BE2C (cell line): Measurements from ENCODE around the gene GRXCR1.

Experiments used
- DNase-seq: peaks from one replicate; pipeline ENCODE4 v3.0.0-alpha.2; 2020
- H3K27me3 ChIP-seq: fragments of 250-450 bp; sonication (Bioruptor Pico); 2 replicates; pipeline ENCODE4 v1.5.1; 2020; ENCODE audit warnings: mild to moderate bottlenecking
- H3K36me3 ChIP-seq: fragments of 250-450 bp; sonication (Bioruptor Pico); 2 replicates; pipeline ENCODE4 v1.5.1; 2020; ENCODE audit warnings: mild to moderate bottlenecking
- H3K4me1 ChIP-seq: fragments of 250-450 bp; sonication (Bioruptor Pico); 2 replicates; pipeline ENCODE4 v1.5.1; 2020
- H3K4me3 ChIP-seq: 2 replicates; pipeline ENCODE4 v1.5.1; 2011; ENCODE audit warnings: low read depth, low read length
- H3K9me3 ChIP-seq: fragments of 250-450 bp; sonication (Bioruptor Pico); 2 replicates; pipeline ENCODE4 v1.5.1; 2020
- CTCF ChIP-seq: IDR thresholded peaks from 2 replicates; pipeline ENCODE4 v1.5.1; 2012; ENCODE audit warnings: mild to moderate bottlenecking, low read depth, low read length

The GRXCR1 gene

DNA sequence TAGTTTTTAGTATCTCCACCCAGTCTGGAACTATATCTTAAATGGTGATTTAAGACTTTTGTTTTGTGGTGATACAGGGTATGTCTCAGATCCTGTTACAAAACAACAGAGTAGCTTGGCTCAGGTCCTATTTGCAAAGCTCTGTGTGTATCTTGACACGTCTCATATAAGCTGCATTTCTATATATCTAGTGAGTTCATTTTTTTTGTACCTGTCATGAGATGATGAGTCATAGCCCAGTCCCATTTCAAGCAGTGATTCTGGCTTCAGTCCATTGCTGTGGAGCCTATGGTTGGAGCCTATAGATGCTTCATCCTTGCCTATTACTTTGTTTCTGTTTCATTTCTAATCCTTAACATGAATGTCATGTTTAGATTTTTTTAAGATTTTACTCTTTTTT, 23.0 kb downstream of the GRXCR1 start:
- H3K4me1 ChIP-seq, result peaks cover 5% of the 10 kb centered on the region
- no peak overlapping the region for H3K4me3 ChIP-seq
- H3K27me3 ChIP-seq, result no peaks in the 10 kb centered on the region
- H3K36me3 ChIP-seq, result no peaks in the 10 kb centered on the region
- TF ChIP-seq CTCF, result no peak
- DNase-seq, result no peak
- H3K9me3 ChIP-seq, result no peaks in the 10 kb centered on the region

DNA sequence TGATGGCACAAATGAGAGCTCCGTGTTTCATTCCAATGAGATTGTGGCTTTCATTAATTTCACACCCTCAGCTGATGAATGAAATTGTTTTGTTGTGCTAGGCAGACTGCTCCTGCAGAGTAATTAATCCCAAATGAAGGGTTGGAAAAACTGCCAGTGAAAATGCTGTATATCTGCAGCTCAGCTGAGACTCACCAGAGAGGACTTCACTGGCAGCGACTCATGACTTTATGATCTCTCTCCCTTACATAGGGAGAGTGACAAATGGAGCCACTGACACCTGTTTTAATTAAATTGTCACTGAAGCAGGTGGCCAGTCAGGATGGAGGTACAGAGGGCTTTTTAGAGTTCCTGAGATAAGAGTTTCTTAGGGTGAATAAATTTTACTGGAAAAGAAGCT, 24.8 kb downstream of the GRXCR1 start:
- no peak for DNase-seq
- Histone ChIP-seq H3K9me3 (no peaks in the 10 kb centered on the region), H3K4me3 (no peak overlapping the region), H3K27me3 (no peaks in the 10 kb centered on the region), H3K4me1 (peaks cover 5% of the 10 kb centered on the region), H3K36me3 (no peaks in the 10 kb centered on the region)
- TF ChIP-seq CTCF, result no peak

- H3K36me3 ChIP-seq, result no peaks in the 10 kb centered on the region
- H3K9me3 ChIP-seq, result no peaks in the 10 kb centered on the region
- no peak for DNase-seq
- no peaks in the 10 kb centered on the region for H3K27me3 ChIP-seq
- no peak for TF ChIP-seq CTCF
- H3K4me3 ChIP-seq, result no peak overlapping the region
- no peaks in the 10 kb centered on the region for H3K4me1 ChIP-seq
Measured at GRCh38 chr4:42923431-42923830, 30.9 kb downstream of the GRXCR1 start.

DNA sequence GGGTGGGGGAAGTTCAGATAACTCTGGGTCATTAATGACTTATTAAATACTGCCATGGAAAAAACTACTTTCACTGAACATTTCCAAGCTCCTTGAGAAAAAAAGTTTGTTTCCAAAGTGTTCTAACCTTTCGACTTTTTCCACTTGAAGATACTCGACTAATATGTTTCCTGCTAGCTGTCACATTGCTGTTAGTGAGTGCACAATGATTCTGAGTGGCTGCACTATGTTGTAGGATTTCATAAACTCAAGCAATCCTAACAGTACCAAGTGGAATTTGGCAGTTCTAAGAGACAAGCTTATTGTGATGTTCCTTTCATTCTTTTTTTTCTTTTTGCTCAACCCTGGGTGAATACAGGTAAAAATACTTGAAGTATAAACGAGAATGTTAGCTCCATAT, 33.4 kb downstream of the GRXCR1 start:
- Histone ChIP-seq H3K27me3 (no peaks in the 10 kb centered on the region), H3K4me1 (no peaks in the 10 kb centered on the region), H3K36me3 (no peaks in the 10 kb centered on the region), H3K9me3 (no peaks in the 10 kb centered on the region), H3K4me3 (no peak overlapping the region)
- DNase-seq, result no peak
- no peak for TF ChIP-seq CTCF

GRCh38 chr4:42927946-42928345, 35.4 kb downstream of the GRXCR1 start:
- Histone ChIP-seq H3K9me3 (no peaks in the 10 kb centered on the region), H3K36me3 (no peaks in the 10 kb centered on the region), H3K4me1 (no peaks in the 10 kb centered on the region), H3K27me3 (no peaks in the 10 kb centered on the region), H3K4me3 (no peak overlapping the region)
- TF ChIP-seq CTCF, result no peak
- DNase-seq, result no peak

- Histone ChIP-seq H3K36me3 (no peaks in the 10 kb centered on the region), H3K9me3 (no peaks in the 10 kb centered on the region), H3K27me3 (no peaks in the 10 kb centered on the region), H3K4me3 (no peak overlapping the region), H3K4me1 (no peaks in the 10 kb centered on the region)
- TF ChIP-seq CTCF, result no peak
- DNase-seq, result no peak
Measured at GRCh38 chr4:42928582-42928981, 36.1 kb downstream of the GRXCR1 start.
